ENCODE measurements around the gene VTN.
"Not testable (repeated sequence)": the region's sequence is repeated elsewhere in the genome, so short reads cannot be mapped to it uniquely, and the experiment has no call there.

VTN gene

DNA sequence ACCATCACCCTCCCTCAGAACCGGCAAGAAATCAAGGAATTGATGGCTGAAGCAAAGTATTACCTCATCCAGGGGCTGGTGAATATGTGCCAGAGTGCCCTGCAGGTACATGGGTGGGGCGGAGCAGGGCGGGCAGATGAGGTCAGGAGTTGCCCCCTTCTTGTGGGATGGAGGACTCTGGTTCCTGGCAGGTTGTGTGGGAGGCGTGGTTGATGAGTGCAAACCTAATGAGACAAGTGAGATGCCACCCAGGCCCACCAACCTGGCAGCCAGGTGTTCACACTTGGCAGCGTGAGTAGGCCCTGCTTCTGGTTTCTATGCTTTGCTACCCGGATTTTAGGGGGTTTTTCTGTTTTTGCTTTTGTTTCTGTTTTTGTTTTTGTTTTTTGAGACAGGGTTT is 29.7 kb downstream of the VTN start:
- no peak for DNase-seq

GRCh38 chr17:28339431-28339830 is 30.7 kb downstream of the VTN start:
- no peak for DNase-seq

- DNase-seq: not testable (repeated sequence)
Measured at GRCh38 chr17:28338769-28339212, 31.3 kb downstream of the VTN start.

GRCh38 chr17:28338056-28338768 is 31.9 kb downstream of the VTN start:
- peak; percentile 79 for DNase-seq

GRCh38 chr17:28335959-28336871 is 33.9 kb downstream of the VTN start:
- peak; percentile 89 for DNase-seq

DNA sequence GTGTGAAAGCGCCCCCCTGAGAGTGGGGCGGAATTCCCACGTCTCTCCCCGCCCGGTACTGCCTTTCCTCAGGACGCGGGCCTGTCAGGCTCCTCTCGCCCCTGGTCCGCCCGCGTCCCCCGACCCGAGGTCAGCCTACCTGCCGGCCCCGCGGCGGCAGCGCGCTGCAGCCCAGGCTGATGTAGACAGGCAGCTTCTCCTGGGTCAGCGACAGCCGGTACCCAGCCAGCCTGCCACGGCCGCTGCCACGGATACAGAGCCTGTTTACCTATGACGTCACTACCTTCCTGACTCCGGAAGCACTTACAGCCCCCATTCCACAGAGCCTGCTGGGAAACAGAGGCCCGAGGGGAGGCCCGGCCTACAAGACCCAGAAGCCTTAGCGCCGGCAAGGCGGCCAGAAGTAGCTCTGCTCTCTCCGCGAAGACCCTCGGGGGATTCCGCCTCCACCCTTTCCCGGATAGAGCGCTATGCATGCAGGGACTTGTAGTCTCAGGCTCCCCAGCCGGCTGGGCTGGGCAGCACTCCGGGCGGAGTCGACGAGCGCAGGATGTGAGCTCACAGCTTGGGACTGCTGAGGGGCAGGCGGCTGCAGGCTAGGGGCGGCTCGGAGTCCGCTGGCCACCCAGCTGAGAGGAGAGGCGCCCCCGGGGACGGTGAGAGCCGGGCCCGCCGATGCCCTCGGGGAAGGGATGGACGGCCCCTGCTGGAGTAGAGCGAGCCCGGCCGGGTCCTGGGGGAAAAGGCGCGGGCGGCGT is 34.7 kb downstream of the VTN start, which contains the start of the genes IFT20 and TNFAIP1:
IFT20 (minus strand) TSS at position 272 of the 758 bp plus-strand sequence. CDS start 3,487 bp downstream, outside the sequence.
TNFAIP1 (plus strand) TSS at position 561 of the 758 bp plus-strand sequence. CDS start 3,761 bp downstream, outside the sequence.
- DNase-seq: peak; percentile 100

DNA sequence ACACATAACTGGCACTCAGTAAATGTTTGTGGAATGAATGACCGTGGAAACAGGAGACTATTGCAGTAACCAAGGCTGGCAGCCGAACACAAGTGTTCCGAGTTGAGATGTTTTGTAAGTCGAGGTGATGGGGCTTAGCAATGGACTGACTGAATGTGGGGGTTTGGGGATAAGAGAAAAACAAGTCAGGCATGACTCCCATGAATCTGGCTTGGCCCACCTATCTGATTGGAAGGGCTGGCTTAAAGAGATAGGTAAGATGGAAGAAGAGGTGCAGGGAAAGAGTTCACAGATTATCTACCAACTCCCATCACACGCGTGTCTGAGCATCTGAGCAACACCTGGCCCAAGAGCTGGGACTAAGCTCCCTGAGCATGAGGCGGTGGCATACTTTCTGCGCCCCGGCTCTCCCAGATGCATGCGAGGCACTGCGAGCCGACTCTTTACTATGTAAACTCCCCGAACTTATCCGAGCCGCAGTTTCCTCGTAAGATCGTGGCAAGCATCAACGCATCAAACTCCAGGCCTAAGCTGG is 35.4 kb downstream of the VTN start:
- DNase-seq: no peak

DNA sequence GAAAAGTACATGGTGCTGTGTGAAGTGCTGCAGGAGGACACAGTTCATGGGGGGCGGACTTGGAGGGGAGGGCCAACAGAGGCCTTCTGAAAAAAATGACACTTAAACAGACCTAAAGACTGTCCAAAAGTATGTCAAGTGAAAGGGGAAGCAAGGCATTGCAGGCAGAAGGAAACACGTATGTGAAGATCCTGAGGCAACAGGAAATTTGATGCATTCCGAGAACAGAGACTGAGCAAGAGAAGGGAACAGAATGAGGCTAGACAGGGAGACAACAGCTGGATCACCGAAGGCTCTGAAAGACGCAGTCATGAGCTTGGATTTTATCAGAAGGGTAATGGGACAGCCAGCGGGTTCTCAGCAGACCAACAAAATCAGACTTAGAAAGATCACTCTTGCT is 35.9 kb downstream of the VTN start:
- DNase-seq: no peak

DNA sequence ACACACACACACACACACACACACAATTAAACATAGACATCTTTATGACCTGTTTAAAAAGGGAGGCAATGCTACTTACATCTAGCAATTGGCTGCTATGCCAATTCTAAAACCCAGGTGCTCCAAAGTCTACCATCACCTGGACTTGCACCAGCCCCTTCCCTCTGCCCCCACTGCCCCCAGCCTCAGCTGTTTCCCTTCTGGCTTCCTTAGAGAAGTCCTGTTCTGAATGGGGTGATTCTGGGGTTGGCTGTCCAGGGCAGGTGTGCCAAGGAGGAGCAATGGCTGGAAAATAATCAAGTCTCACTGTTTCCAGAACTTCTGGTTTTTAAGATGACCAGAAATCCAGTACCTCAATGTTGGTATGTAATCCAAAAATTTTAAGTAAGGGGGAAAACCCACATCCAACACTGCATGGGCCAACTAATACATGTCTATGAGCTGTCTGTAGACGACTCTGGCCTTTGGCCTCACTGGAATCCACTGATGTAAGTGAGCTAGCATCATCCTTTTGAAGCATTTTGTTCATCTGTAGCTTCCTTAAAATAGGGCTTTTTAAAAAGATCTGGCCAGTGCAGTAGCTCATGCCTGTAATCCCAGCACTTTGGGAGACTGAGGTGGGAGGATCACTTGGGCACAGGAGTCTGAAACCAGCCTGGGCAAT is 36.9 kb downstream of the VTN start:
- no peak for DNase-seq

GRCh38 chr17:28331891-28332420 is 38.2 kb downstream of the VTN start:
- no peak for DNase-seq

DNA sequence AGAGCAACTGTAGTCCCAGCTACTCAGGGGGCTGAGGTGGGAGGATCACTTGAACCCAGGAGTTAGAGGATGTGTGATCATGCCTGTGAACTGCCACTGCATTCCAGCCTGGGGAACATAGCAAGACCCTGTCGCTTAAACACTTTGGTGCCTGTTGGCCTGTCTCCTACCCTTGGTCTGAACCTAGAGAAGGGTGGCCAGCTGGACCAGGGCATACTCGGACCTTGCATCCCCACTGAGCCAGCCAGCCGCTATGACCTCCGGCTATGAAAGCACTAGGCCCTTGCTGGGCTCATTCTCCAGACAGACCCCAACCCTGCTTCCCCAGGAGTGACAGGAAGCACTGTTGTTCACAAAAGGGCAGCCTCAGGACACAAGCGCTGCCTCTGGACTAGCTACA is 39.4 kb downstream of the VTN start:
- no peak for DNase-seq

- no peak for DNase-seq
Measured at GRCh38 chr17:28328325-28328724, 41.8 kb downstream of the VTN start.

- DNase-seq: no peak
Measured at GRCh38 chr17:28327709-28328108, 42.4 kb downstream of the VTN start.

GRCh38 chr17:28327031-28327607 is 43.0 kb downstream of the VTN start:
- DNase-seq: no peak

DNA sequence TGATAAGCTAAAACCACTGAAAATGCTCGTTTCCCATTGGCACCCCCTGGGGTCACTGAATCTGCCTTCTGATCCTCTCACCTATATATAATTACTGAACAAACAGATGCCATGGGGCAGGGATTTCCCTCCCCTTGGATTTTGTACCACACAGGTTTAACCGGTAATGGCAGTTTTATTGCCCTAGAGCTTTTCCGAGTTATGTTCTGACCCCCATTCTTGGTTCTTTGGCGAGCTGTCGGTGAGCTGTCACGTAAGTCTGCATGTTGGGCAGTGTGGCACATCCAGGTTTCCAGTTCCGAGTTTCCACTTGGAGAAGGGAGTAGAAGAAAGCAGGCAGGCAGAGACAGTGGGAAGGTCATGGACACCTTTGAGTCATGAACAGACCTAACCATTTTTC is 44.0 kb downstream of the VTN start:
- DNase-seq: no peak

- no peak for DNase-seq
Measured at GRCh38 chr17:28325211-28325610, 44.9 kb downstream of the VTN start.

DNA sequence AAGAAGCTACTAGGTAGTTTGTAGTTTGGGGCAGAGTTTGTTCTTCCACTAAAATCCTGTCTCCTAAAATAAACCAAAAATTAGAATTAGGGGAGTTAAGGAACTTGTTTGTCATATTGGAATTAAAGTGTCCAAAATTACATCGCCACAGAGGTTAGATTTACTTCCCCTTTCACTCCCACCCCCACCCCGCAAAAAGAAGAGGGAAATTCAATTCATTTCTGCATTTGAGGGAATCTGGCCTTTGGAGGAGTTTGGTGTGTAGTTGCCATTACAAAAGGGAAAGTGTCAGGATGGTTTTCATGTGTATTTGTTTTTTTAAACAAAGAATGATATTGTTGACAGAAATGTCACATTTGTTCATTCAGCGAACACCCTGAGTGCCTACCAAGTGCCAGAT is 45.3 kb downstream of the VTN start:
- DNase-seq: no peak

GRCh38 chr17:28324267-28324745 is 45.8 kb downstream of the VTN start:
- DNase-seq: no peak

GRCh38 chr17:28320215-28321061 is 49.7 kb downstream of the VTN start:
- DNase-seq: no peak

GRCh38 chr17:28319598-28319935 is 50.5 kb downstream of the VTN start:
- no peak for DNase-seq

Measured in fibroblast of skin of back (primary cell).